Neuronal stem cell (in vitro differentiated cells): ENCODE data around the gene ZNF750.

ENCODE experiments used
- DNase-seq: peaks from one replicate; pipeline ENCODE4 v3.0.0-alpha.2; 2013; ENCODE audit warnings: low spot score
- H2AFZ ChIP-seq: one replicate; pipeline ENCODE4 v1.6.1; 2013; ENCODE audit warnings: mild to moderate bottlenecking, low read length, inconsistent platforms
- H2AK5ac ChIP-seq: 2 replicates; pipeline ENCODE4 v1.6.1; 2013; ENCODE audit warnings: low read depth, mild to moderate bottlenecking, inconsistent platforms, low read length, moderate library complexity, mixed read lengths
- H2BK120ac ChIP-seq: 2 replicates; pipeline ENCODE4 v1.6.1; 2013; ENCODE audit warnings: low read depth, mild to moderate bottlenecking, inconsistent platforms, low read length, moderate library complexity, mixed read lengths
- H2BK12ac ChIP-seq: one replicate; pipeline ENCODE4 v1.6.1; 2013; ENCODE audit warnings: low read length, inconsistent platforms
- H2BK15ac ChIP-seq: 2 replicates; pipeline ENCODE4 v1.6.1; 2013; ENCODE audit warnings: mild to moderate bottlenecking, low read length, inconsistent platforms, mixed read lengths
- H2BK5ac ChIP-seq: one replicate; pipeline ENCODE4 v1.6.1; 2013; ENCODE audit warnings: inconsistent platforms, mild to moderate bottlenecking, low read length, moderate library complexity
- H3K14ac ChIP-seq: one replicate; pipeline ENCODE4 v1.6.1; 2013; ENCODE audit warnings: low read length, inconsistent platforms
- H3K18ac ChIP-seq: 2 replicates; pipeline ENCODE4 v1.6.1; 2013; ENCODE audit warnings: low read length, inconsistent platforms
- H3K23ac ChIP-seq: 2 replicates; pipeline ENCODE4 v1.6.1; 2013; ENCODE audit warnings: low read depth, mild to moderate bottlenecking, mixed read lengths, low read length, inconsistent platforms; ENCODE audit not compliant: poor library complexity
- H3K27ac ChIP-seq: replicated peaks from 3 replicates; pipeline ENCODE4 v1.5.1; 2013; ENCODE audit warnings: low read length, inconsistent platforms
- H3K27me3 ChIP-seq, 3 experiments: 2 replicates each; pipeline ENCODE4 v1.6.1; 2013; ENCODE audit warnings: low read length in 3 of 3, mild to moderate bottlenecking in 2 of 3, inconsistent platforms in 1 of 3, low read depth in 1 of 3, mixed read lengths in 1 of 3, moderate library complexity in 1 of 3; ENCODE audit not compliant: control insufficient read depth in 3 of 3, insufficient read depth in 3 of 3
- H3K36me3 ChIP-seq, 2 donors: replicated peaks in 1 of 2; 2 replicates each; pipeline ENCODE4 v1.6.1; 2013; ENCODE audit warnings: low read length in 2 of 2; ENCODE audit not compliant: control insufficient read depth in 2 of 2, insufficient read depth in 2 of 2
- H3K4ac ChIP-seq: 2 replicates; pipeline ENCODE4 v1.6.1; 2013; ENCODE audit warnings: inconsistent platforms, mild to moderate bottlenecking, low read length, moderate library complexity
- H3K4me1 ChIP-seq, 2 donors: 1 replicate in 1 of 2; 2 replicates in 1 of 2; pipeline ENCODE4 v1.6.1; 2013; ENCODE audit warnings: low read length in 2 of 2, low read depth in 1 of 2; ENCODE audit not compliant: control insufficient read depth in 2 of 2, insufficient read depth in 1 of 2
- H3K4me2 ChIP-seq: one replicate; pipeline ENCODE4 v1.6.1; 2013; ENCODE audit warnings: mild to moderate bottlenecking, low read length, inconsistent platforms; ENCODE audit not compliant: insufficient read depth, poor library complexity, severe bottlenecking
- H3K4me3 ChIP-seq, 2 donors: 2 replicates each; pipeline ENCODE4 v1.5.1; 2013; ENCODE audit warnings: low read length in 2 of 2, mild to moderate bottlenecking in 2 of 2, inconsistent platforms in 1 of 2, moderate library complexity in 1 of 2
- H3K79me1 ChIP-seq: one replicate; pipeline ENCODE4 v1.6.1; 2013; ENCODE audit warnings: low read depth, mild to moderate bottlenecking, inconsistent platforms, low read length, moderate library complexity
- H3K9ac ChIP-seq: one replicate; pipeline ENCODE4 v1.6.1; 2013; ENCODE audit warnings: mild to moderate bottlenecking, low read depth, low read length, inconsistent platforms; ENCODE audit not compliant: poor library complexity
- H3K9me3 ChIP-seq, 2 donors: replicated peaks in 1 of 2; 2 replicates each; pipeline versions ENCODE3 to v1.6.1; 2013; ENCODE audit warnings: low read length in 2 of 2, mild to moderate bottlenecking in 2 of 2, inconsistent platforms in 1 of 2, low read depth in 1 of 2, mixed read lengths in 1 of 2, moderate library complexity in 1 of 2; ENCODE audit not compliant: control insufficient read depth in 2 of 2, insufficient read depth in 1 of 2
- H4K8ac ChIP-seq: one replicate; pipeline ENCODE4 v1.6.1; 2013; ENCODE audit warnings: low read depth, mild to moderate bottlenecking, inconsistent platforms, low read length, moderate library complexity
- H4K91ac ChIP-seq: one replicate; pipeline ENCODE4 v1.6.1; 2013; ENCODE audit warnings: low read length, low read depth, mild to moderate bottlenecking, inconsistent platforms; ENCODE audit not compliant: poor library complexity
- WGBS, 2 donors: extraction: QIAGEN DNeasy Blood & Tissue Kit; methylation state at CpG; one replicate each; pipeline ENCODE4 v1.1.7; 2013; ENCODE audit warnings: missing lambda C conversion rate in 2 of 2, mixed read lengths in 1 of 2; ENCODE audit not compliant: insufficient read length in 2 of 2, insufficient replicate concordance in 1 of 2; ENCODE audit errors: extremely low coverage in 2 of 2; 5-methylcytosine and 5-hydroxymethylcytosine counted together

ZNF750 gene

DNA sequence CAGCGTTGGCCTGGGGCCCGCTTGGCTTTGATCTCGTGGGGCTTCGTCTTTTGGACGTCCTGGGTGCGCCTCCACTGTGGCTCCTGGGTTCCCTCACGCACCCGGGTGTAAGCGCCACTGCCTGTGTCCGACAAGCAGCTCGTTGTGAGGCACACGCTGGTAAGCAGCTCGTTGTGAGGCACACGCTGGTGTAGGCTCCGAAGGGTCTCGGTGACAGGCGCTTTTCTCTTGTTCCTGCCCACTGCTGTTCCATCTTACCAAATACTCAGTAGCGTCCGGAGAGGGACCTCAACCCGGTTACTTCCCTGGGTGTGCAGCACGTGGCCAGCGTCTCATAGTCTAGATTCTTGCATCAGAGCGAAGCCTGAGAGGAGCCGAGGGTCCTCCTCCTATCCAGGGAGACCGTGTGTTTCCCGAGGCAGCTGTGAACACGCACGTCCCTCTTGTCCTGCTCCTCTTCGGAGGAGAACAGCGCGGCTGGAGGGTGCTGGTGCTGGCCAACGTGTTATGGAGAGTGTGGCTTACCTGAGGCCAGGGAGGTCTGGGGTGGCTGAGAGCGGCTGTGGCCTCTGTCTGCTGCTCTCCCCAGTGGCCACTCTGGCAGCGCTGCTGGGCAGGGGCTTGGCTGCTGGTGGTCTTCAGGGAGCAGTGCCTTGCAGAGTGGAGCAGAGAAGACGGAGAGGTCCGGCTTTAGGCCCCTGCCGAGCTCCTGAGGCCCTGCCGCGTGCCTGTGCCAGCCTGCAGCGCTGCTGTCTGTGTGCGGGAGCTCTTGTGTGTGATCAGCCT, 32.1 kb upstream of the ZNF750 start:
- no peaks in the 10 kb centered on the region for H3K27me3 ChIP-seq
- H4K91ac ChIP-seq, result no peak overlapping the region
- peak overlapping the region; percentile 75 for H3K23ac ChIP-seq
- H2BK15ac ChIP-seq, result no peak overlapping the region
- H3K14ac ChIP-seq, result no peak overlapping the region
- DNase-seq, result no peak
- WGBS, 2 donors, result no CpG with 5 or more reads among the region's 41 CpGs
- no peaks in the 10 kb centered on the region for H3K9me3 ChIP-seq
- H3K4me3 ChIP-seq, result no peak overlapping the region
- no peak overlapping the region for H3K4ac ChIP-seq
- no peak overlapping the region for H3K4me2 ChIP-seq
- peaks cover 19 to 42% of the 10 kb centered on the region in 2 donors for H3K36me3 ChIP-seq
- H4K8ac ChIP-seq, result no peak overlapping the region
- H3K9ac ChIP-seq, result no peak overlapping the region
- H2BK5ac ChIP-seq, result peak overlapping the region; percentile 62
- peak overlapping the region; percentile 53 for H3K18ac ChIP-seq
- H2BK120ac ChIP-seq, result no peak overlapping the region
- no peak overlapping the region for H2AK5ac ChIP-seq
- H2AFZ ChIP-seq, result no peak overlapping the region
- peaks cover 8 to 11% of the 10 kb centered on the region in 2 donors for H3K4me1 ChIP-seq
- H2BK12ac ChIP-seq, result no peak overlapping the region
- H3K79me1 ChIP-seq, result peaks cover 9% of the 10 kb centered on the region
- H3K27ac ChIP-seq, result no peak overlapping the region

GRCh38 chr17:82871056-82871775, 31.4 kb upstream of the ZNF750 start:
- Histone ChIP-seq H2AK5ac (no peak overlapping the region), H2BK12ac (no peak overlapping the region), H2AFZ (no peak overlapping the region), H3K4ac (no peak overlapping the region), H4K91ac (no peak overlapping the region), H3K4me2 (no peak overlapping the region), H2BK120ac (no peak overlapping the region), H3K23ac (no peak overlapping the region), H3K27me3 (no peaks in the 10 kb centered on the region), H3K4me1 (peaks cover 12 to 17% of the 10 kb centered on the region in 2 donors), H2BK15ac (no peak overlapping the region), H3K4me3 (no peak overlapping the region), H2BK5ac (peak overlapping the region; percentile 62), H3K79me1 (peaks cover 11% of the 10 kb centered on the region), H3K27ac (no peak overlapping the region), H4K8ac (no peak overlapping the region), H3K18ac (no peak overlapping the region), H3K9ac (no peak overlapping the region), H3K9me3 (no peaks in the 10 kb centered on the region), H3K36me3 (peaks cover 19 to 42% of the 10 kb centered on the region in 2 donors), H3K14ac (no peak overlapping the region)
- DNase-seq, result no peak
- no CpG with 5 or more reads among the region's 31 CpGs for WGBS, 2 donors

GRCh38 chr17:82870541-82870940, 30.7 kb upstream of the ZNF750 start:
- Histone ChIP-seq H2AK5ac (no peak overlapping the region), H2BK12ac (no peak overlapping the region), H3K9ac (no peak overlapping the region), H3K14ac (no peak overlapping the region), H2BK15ac (no peak overlapping the region), H3K27ac (no peak overlapping the region), H3K79me1 (peaks cover 11% of the 10 kb centered on the region), H3K36me3 (peaks cover 19 to 40% of the 10 kb centered on the region in 2 donors), H3K23ac (no peak overlapping the region), H4K91ac (no peak overlapping the region), H3K9me3 (no peaks in the 10 kb centered on the region), H2AFZ (no peak overlapping the region), H4K8ac (no peak overlapping the region), H2BK5ac (no peak overlapping the region), H3K18ac (no peak overlapping the region), H3K4ac (no peak overlapping the region), H3K4me3 (no peak overlapping the region), H2BK120ac (no peak overlapping the region), H3K27me3 (no peaks in the 10 kb centered on the region), H3K4me1 (peaks cover 15 to 18% of the 10 kb centered on the region in 2 donors), H3K4me2 (no peak overlapping the region)
- WGBS, 2 donors, result no CpG with 5 or more reads among the region's 14 CpGs
- no peak for DNase-seq

GRCh38 chr17:82870091-82870491, 30.3 kb upstream of the ZNF750 start:
- Histone ChIP-seq H3K4ac (no peak overlapping the region), H3K23ac (peak overlapping the region; percentile 56), H3K4me1 (peaks cover 17 to 18% of the 10 kb centered on the region in 2 donors), H2BK5ac (no peak overlapping the region), H4K8ac (no peak overlapping the region), H3K27ac (no peak overlapping the region), H3K14ac (no peak overlapping the region), H2AFZ (no peak overlapping the region), H3K79me1 (peaks cover 11% of the 10 kb centered on the region), H3K9me3 (no peaks in the 10 kb centered on the region), H3K9ac (no peak overlapping the region), H4K91ac (no peak overlapping the region), H2AK5ac (no peak overlapping the region), H3K36me3 (peaks cover 19 to 37% of the 10 kb centered on the region in 2 donors), H2BK120ac (no peak overlapping the region), H3K4me3 (no peak overlapping the region), H2BK12ac (no peak overlapping the region), H2BK15ac (no peak overlapping the region), H3K27me3 (no peaks in the 10 kb centered on the region), H3K18ac (no peak overlapping the region), H3K4me2 (no peak overlapping the region)
- no CpG with 5 or more reads among the region's 35 CpGs for WGBS, 2 donors
- no peak for DNase-seq
